Glomerular endothelial cell (primary cell): Measurements from ENCODE around the gene CCDC159. TPM values are rescaled to one million over a fixed set of nuclear protein-coding genes. Genes with fewer than 3 reads are reported as not detected.
"Not testable (repeated sequence)": the region's sequence is repeated elsewhere in the genome, so short reads cannot be mapped to it uniquely, and the experiment has no call there.

ENCODE experiments used
- DNase-seq: peaks from one replicate; pipeline ENCODE4 v3.0.0-alpha.2; 2011; ENCODE audit warnings: low read depth, low spot score; ENCODE audit errors: extremely low read depth
- total RNA-seq: library from RNA; depleted of rRNA; stranded (reverse); fragments of >200 nt; gene quantifications from 2 replicates; pipeline ENCODE4 v1.2.3, GENCODE V29; 2015

The CCDC159 gene
- total RNA-seq, 1 donor from 2014 or later: 31.7 TPM

- DNase-seq: no peak
Observed at GRCh38 chr19:11338121-11338520, 8.2 kb upstream of the CCDC159 start.

GRCh38 chr19:11338569-11339253 lies 7.6 kb upstream of the CCDC159 start:
- no peak for DNase-seq

GRCh38 chr19:11339254-11340098 lies 6.8 kb upstream of the CCDC159 start, which contains the start of gene RAB3D:
TSS of gene RAB3D (minus strand) at chr19:11339657. CDS start at chr19:11337399, 2,258 bp downstream.
- DNase-seq: peak; percentile 18

- not testable (repeated sequence) for DNase-seq
Observed at GRCh38 chr19:11340099-11340467, 6.2 kb upstream of the CCDC159 start.

- DNase-seq: no peak
Observed at GRCh38 chr19:11342429-11342828, 3.9 kb upstream of the CCDC159 start.

- no peak for DNase-seq
Observed at GRCh38 chr19:11345122-11345803, 1.1 kb upstream of the CCDC159 start.

- no peak for DNase-seq
Observed at GRCh38 chr19:11347546-11348039, 1.3 kb downstream of the CCDC159 start.

- DNase-seq: no peak
Observed at GRCh38 chr19:11349171-11349570, 2.9 kb downstream of the CCDC159 start.

GRCh38 chr19:11354102-11354501 lies 7.8 kb downstream of the CCDC159 start:
- not testable (repeated sequence) for DNase-seq

- no peak for DNase-seq
Observed at GRCh38 chr19:11355160-11356073, 9.1 kb downstream of the CCDC159 start, which contains the start of gene PLPPR2. TSS of gene PLPPR2 (plus strand) at chr19:11355432. CDS start at chr19:11357674, 2,242 bp downstream.

GRCh38 chr19:11356074-11356397 lies 9.7 kb downstream of the CCDC159 start:
- DNase-seq: no peak

- DNase-seq: no peak
Observed at GRCh38 chr19:11356676-11357550, 10.6 kb downstream of the CCDC159 start.

GRCh38 chr19:11359421-11359820 lies 13.1 kb downstream of the CCDC159 start:
- DNase-seq: no peak

- no peak for DNase-seq
Observed at GRCh38 chr19:11361037-11361770, 14.9 kb downstream of the CCDC159 start.

- no peak for DNase-seq
Observed at GRCh38 chr19:11361771-11362731, 15.7 kb downstream of the CCDC159 start.

- no peak for DNase-seq
Observed at GRCh38 chr19:11363881-11364280, 17.6 kb downstream of the CCDC159 start.

- DNase-seq: no peak
Observed at GRCh38 chr19:11364296-11364904, 18.1 kb downstream of the CCDC159 start.
